Epidermal melanocyte (primary cell): ENCODE data around the gene MAT1A.
"Not testable (repeated sequence)": the region's sequence is repeated elsewhere in the genome, so short reads cannot be mapped to it uniquely, and the experiment has no call there.

ENCODE experiments used
- DNase-seq: peaks from one replicate; pipeline ENCODE4 v3.0.0; 2011; ENCODE audit warnings: low spot score; ENCODE audit not compliant: insufficient read length

The MAT1A gene

DNA sequence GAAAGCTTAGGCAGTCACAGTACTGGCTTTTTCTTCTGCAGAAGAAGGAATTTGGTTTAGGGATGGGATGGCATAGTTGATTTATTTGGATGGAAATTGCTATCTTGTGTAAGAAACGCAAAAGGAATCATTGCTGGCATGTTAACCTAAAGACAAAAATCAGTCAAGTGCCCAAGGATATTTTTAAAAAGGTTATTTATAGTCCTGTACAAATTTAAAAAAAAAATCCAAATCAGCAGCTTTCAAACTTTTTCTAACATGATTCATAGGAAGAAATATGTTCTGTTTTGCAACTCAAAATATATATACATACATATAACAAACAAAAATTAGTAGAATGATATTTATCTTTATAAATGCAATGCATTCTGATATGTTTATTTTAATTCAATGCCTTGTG is 55.6 kb downstream of the MAT1A start:
- not testable (repeated sequence) for DNase-seq

DNA sequence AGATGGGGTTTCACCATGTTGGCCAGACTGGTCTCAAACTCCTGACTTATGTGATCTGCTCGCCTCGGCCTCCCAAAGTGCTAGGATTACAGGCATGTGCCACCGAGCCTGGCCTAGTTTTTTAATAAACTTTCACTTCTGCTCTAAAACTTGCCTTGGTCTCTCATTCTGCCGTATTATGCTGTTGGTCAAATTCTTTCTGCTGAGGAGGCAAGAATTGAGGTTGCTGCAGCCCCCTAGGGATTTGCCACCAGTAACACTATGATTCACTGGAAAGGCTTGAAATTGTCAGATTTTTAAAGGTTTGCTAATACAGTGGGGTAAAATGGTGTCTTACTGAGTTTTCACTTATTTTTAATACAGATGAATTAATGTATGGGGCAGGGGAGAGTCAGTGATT is 62.7 kb downstream of the MAT1A start:
- not testable (repeated sequence) for DNase-seq

DNA sequence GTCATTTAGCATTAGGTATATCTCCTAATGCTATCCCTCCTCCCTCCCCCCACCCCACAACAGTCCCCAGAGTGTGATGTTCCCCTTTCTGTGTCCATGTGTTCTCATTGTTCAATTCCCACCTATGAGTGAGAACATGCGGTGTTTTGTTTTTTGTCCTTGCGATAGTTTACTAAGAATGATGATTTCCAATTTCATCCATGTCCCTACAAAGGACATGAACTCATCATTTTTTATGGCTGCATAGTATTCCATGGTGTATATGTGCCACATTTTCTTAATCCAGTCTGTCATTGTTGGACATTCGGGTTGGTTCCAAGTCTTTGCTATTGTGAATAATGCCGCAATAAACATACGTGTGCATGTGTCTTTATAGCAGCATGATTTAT is 66.4 kb downstream of the MAT1A start:
- DNase-seq, result not testable (repeated sequence)
